Neural cell (in vitro differentiated cells): ENCODE data around the gene TMEM245. TPM values are rescaled to one million over a fixed set of nuclear protein-coding genes. Genes with fewer than 3 reads are reported as not detected.

Experiments
- H2AFZ ChIP-seq: fragments of 200-600, 300-800 bp; sonication (generic), shearing (Covaris generic); 2 replicates; pipeline ENCODE4 v1.6.0; 2014; ENCODE audit warnings: low read depth, mild to moderate bottlenecking, antibody characterized with exemption, low read length, moderate library complexity
- H3F3A ChIP-seq: fragments of 200-600 bp; shearing (Covaris generic); 2 replicates; pipeline ENCODE4 v1.6.1; 2016; ENCODE audit warnings: mild to moderate bottlenecking, moderate library complexity, mixed read lengths, antibody characterized with exemption, low read length; ENCODE audit not compliant: insufficient read depth, poor library complexity, severe bottlenecking
- H3K27ac ChIP-seq: fragments of 200-600, 300-800 bp; sonication (generic), shearing (Covaris generic); 2 replicates; pipeline ENCODE4 v1.5.1; 2014; ENCODE audit warnings: mild to moderate bottlenecking, low read length, moderate library complexity
- H3K27me3 ChIP-seq: fragments of 300-800, 200-600 bp; sonication (generic), shearing (Covaris generic); 2 replicates; pipeline ENCODE4 v1.6.0; 2014; ENCODE audit warnings: mild to moderate bottlenecking, low read depth, low read length, moderate library complexity; ENCODE audit not compliant: insufficient read depth
- H3K36me3 ChIP-seq: fragments of 300-800, 200-600 bp; sonication (generic), shearing (Covaris generic); 2 replicates; pipeline ENCODE4 v1.5.1; 2014; ENCODE audit warnings: mild to moderate bottlenecking, antibody characterized with exemption, low read length, moderate library complexity; ENCODE audit not compliant: insufficient read depth
- H3K4me2 ChIP-seq: fragments of 300-800, 200-600 bp; sonication (generic), shearing (Covaris generic); 2 replicates; pipeline ENCODE4 v1.6.0; 2014; ENCODE audit warnings: mild to moderate bottlenecking, low read length
- H3K4me3 ChIP-seq: fragments of 300-800, 200-600 bp; sonication (generic), shearing (Covaris generic); 2 replicates; pipeline ENCODE4 v1.5.1; 2014; ENCODE audit warnings: mild to moderate bottlenecking, low read length, moderate library complexity
- H3K79me2 ChIP-seq: fragments of 200-600 bp; shearing (Covaris generic); replicated peaks from 2 replicates; pipeline ENCODE4 v1.6.0; 2014; ENCODE audit warnings: mild to moderate bottlenecking, low read length, moderate library complexity; ENCODE audit not compliant: insufficient read depth
- H3K9ac ChIP-seq: fragments of 300-800, 200-600 bp; sonication (generic), shearing (Covaris generic); 2 replicates; pipeline ENCODE4 v1.6.1; 2016; ENCODE audit warnings: mild to moderate bottlenecking, low read length, mixed read lengths
- H3K9me2 ChIP-seq: fragments of 200-600 bp; shearing (Covaris generic); 2 replicates; pipeline ENCODE4 v1.6.1; 2016; ENCODE audit warnings: mild to moderate bottlenecking, low read length, mixed read lengths; ENCODE audit not compliant: insufficient read depth
- H3K9me3 ChIP-seq: fragments of 200-600, 300-800 bp; sonication (generic), shearing (Covaris generic); 2 replicates; pipeline ENCODE4 v1.6.1; 2016; ENCODE audit warnings: mild to moderate bottlenecking, mixed run types, low read length, moderate library complexity, mixed read lengths
- H4K20me1 ChIP-seq: fragments of 200-600 bp; shearing (Covaris generic); 2 replicates; pipeline ENCODE4 v1.6.1; 2016; ENCODE audit warnings: mild to moderate bottlenecking, mixed run types; ENCODE audit not compliant: insufficient read depth
- EP300 ChIP-seq: fragments of 450-650 bp; conservative IDR thresholded peaks from 2 replicates; pipeline ENCODE4 v1.6.1; 2014; ENCODE audit warnings: antibody characterized with exemption, mild to moderate bottlenecking, moderate library complexity; ENCODE audit not compliant: poor library complexity, severe bottlenecking
- EZH2 ChIP-seq: fragments of 200-600, 300-800 bp; shearing (Covaris generic), sonication (generic); IDR thresholded peaks from 2 replicates; pipeline ENCODE4 v1.6.1; 2014; ENCODE audit warnings: antibody characterized with exemption, low read length, borderline replicate concordance, mild to moderate bottlenecking; ENCODE audit not compliant: insufficient read depth, poor library complexity, severe bottlenecking
- MXI1 ChIP-seq: fragments of 450-650 bp; conservative IDR thresholded peaks from 2 replicates; pipeline ENCODE4 v1.6.1; 2014; ENCODE audit warnings: antibody characterized with exemption, mild to moderate bottlenecking; ENCODE audit not compliant: poor library complexity, severe bottlenecking
- POLR2AphosphoS5 ChIP-seq: IDR thresholded peaks from 2 replicates; pipeline ENCODE4 v1.6.1; 2012
- RAD21 ChIP-seq: fragments of 450-650 bp; conservative IDR thresholded peaks from 2 replicates; pipeline ENCODE4 v1.6.1; 2014; ENCODE audit warnings: antibody characterized with exemption, mild to moderate bottlenecking, moderate library complexity
- REST ChIP-seq: IDR thresholded peaks from 2 replicates; pipeline ENCODE4 v1.6.1; 2012; ENCODE audit warnings: borderline replicate concordance
- SMC3 ChIP-seq: fragments of 450-650 bp; conservative IDR thresholded peaks from 2 replicates; pipeline ENCODE4 v1.6.1; 2014; ENCODE audit warnings: antibody characterized with exemption, mild to moderate bottlenecking, moderate library complexity; ENCODE audit not compliant: poor library complexity
- TAF1 ChIP-seq: IDR thresholded peaks from 2 replicates; pipeline ENCODE4 v1.6.1; 2012; ENCODE audit warnings: low read depth
- polyA plus RNA-seq: library from polyadenylated mRNA; depleted of rRNA; stranded (reverse); fragments of >200 nt; gene quantifications from 2 replicates; pipeline ENCODE4 v1.2.3, GENCODE V29; 2014
- TF ChIP-seq, protein P1 (sequence below): fragments of 450-650 bp; IDR thresholded peaks from 2 replicates; pipeline ENCODE4 v1.5.1; 2014; ENCODE audit warnings: antibody characterized with exemption, mild to moderate bottlenecking, moderate library complexity; ENCODE audit not compliant: poor library complexity, severe bottlenecking

TMEM245 gene
- polyA plus RNA-seq, 1 donor from 2014 or later: 32.1 TPM

DNA sequence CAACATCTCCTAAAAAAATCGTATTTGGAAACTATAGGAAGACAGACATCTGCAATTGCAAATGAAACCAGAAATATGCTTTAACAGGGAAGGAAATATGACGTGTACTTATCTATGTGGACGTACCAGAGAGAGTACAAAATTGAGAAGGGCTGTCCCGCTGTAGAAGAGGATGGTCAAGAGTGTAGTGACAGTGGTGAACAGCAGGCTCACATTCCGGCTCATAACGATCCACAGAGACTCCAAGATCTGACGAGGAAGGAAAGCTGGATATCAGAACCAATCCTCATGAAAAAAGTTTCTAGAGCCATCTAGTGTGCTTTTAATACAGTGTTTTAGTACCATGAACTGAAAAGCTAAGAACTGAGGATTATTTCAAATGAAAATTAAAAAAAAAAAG is 69.3 kb downstream of the TMEM245 start:
- H3K9ac ChIP-seq: no peak overlapping the region
- H4K20me1 ChIP-seq: no peaks in the 10 kb centered on the region
- H3K4me3 ChIP-seq: no peak overlapping the region
- H3K79me2 ChIP-seq: no peaks in the 10 kb centered on the region
- H3K9me2 ChIP-seq: no peaks in the 10 kb centered on the region
- TF ChIP-seq REST (no peak), EP300 (no peak), SMC3 (no peak), POLR2AphosphoS5 (no peak), MXI1 (no peak), EZH2 (no peak), RAD21 (no peak), TAF1 (no peak)
- TF ChIP-seq, protein P1, sequence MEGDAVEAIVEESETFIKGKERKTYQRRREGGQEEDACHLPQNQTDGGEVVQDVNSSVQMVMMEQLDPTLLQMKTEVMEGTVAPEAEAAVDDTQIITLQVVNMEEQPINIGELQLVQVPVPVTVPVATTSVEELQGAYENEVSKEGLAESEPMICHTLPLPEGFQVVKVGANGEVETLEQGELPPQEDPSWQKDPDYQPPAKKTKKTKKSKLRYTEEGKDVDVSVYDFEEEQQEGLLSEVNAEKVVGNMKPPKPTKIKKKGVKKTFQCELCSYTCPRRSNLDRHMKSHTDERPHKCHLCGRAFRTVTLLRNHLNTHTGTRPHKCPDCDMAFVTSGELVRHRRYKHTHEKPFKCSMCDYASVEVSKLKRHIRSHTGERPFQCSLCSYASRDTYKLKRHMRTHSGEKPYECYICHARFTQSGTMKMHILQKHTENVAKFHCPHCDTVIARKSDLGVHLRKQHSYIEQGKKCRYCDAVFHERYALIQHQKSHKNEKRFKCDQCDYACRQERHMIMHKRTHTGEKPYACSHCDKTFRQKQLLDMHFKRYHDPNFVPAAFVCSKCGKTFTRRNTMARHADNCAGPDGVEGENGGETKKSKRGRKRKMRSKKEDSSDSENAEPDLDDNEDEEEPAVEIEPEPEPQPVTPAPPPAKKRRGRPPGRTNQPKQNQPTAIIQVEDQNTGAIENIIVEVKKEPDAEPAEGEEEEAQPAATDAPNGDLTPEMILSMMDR: no peak
- H3K27ac ChIP-seq: no peak overlapping the region
- no peaks in the 10 kb centered on the region for H3K27me3 ChIP-seq
- no peak overlapping the region for H2AFZ ChIP-seq
- no peaks in the 10 kb centered on the region for H3F3A ChIP-seq
- peaks cover 9% of the 10 kb centered on the region for H3K36me3 ChIP-seq
- H3K9me3 ChIP-seq: no peaks in the 10 kb centered on the region
- no peak overlapping the region for H3K4me2 ChIP-seq

- no peaks in the 10 kb centered on the region for H4K20me1 ChIP-seq
- H3K36me3 ChIP-seq: peaks cover 7% of the 10 kb centered on the region
- TF ChIP-seq REST (no peak), RAD21 (no peak), EP300 (no peak), EZH2 (no peak), MXI1 (no peak), POLR2AphosphoS5 (no peak)
- TF ChIP-seq, protein P1: no peak
- H3K9me2 ChIP-seq: no peaks in the 10 kb centered on the region
- no peak overlapping the region for H3K27ac ChIP-seq
- H3F3A ChIP-seq: no peaks in the 10 kb centered on the region
- no peaks in the 10 kb centered on the region for H3K9me3 ChIP-seq
- H3K4me2 ChIP-seq: no peak overlapping the region
- H3K79me2 ChIP-seq: no peaks in the 10 kb centered on the region
- no peaks in the 10 kb centered on the region for H3K27me3 ChIP-seq
- no peak overlapping the region for H3K4me3 ChIP-seq
- H3K9ac ChIP-seq: no peak overlapping the region
- H2AFZ ChIP-seq: no peak overlapping the region
These were observed 70.9 kb downstream of the TMEM245 start for GRCh38 chr9:109048822-109049221.
